Stimulated activated CD8-positive, alpha-beta memory T cell treated with anti-CD3 and anti-CD28 coated beads, Interleukin-7, amount 100 ng/mL, for 24 hours (primary cell): ENCODE measurements around the gene PTEN.

Experiments used
- DNase-seq: peaks from one replicate; pipeline ENCODE4 v3.0.0-alpha.2; 2020; ENCODE audit warnings: low read depth

The PTEN gene

DNA sequence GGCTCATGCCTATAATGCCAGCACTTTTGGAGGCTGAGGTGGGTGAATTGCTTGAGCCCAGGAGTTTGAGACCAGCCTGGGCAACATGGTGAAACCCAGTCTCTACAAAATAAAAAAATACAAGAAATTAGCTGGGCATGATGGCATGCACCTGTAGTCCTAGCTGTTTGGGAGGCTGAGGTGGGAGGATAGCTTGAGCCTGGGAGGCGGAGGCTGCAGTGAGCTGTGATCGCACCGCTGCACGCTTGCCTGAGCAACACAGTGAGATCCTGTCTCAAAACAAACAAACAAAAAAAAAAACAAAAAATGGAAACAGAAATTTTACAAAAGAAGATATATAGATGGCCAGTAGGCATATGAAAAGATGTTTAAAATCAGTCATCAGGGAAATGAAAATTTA is 57.1 kb downstream of the PTEN start:
- no peak for DNase-seq

- no peak for DNase-seq
These were observed 58.7 kb downstream of the PTEN start for GRCh38 chr10:87921931-87922688.

GRCh38 chr10:87923233-87923632 is 59.8 kb downstream of the PTEN start:
- DNase-seq = no peak

- no peak for DNase-seq
These were observed 62.1 kb downstream of the PTEN start for GRCh38 chr10:87925570-87925969.

- DNase-seq = no peak
These were observed 63.7 kb downstream of the PTEN start for GRCh38 chr10:87927091-87927490.

DNA sequence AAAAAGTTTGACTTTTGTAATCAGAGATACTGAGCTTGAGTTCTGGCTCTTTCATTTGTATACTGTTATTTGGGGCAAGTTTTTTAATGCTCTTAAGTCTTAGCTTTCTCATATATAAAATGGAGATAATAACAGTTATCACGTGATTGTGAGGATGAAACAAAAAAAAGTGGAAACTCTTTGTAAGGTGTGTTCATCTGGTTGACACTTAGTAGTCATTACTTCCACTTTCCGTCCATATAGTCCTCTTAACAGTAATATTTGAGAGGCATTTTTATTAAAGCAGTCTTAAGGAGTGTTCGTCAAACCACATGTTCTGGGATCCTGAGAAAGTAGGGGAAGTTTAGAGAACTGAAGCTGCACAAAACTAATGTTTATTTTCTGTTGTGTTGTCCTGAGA is 65.6 kb downstream of the PTEN start:
- no peak for DNase-seq

GRCh38 chr10:87930141-87930540 is 66.7 kb downstream of the PTEN start:
- no peak for DNase-seq

GRCh38 chr10:87930934-87931835 is 67.8 kb downstream of the PTEN start:
- no peak for DNase-seq

- DNase-seq = no peak
These were observed 68.4 kb downstream of the PTEN start for GRCh38 chr10:87931836-87932230.

DNA sequence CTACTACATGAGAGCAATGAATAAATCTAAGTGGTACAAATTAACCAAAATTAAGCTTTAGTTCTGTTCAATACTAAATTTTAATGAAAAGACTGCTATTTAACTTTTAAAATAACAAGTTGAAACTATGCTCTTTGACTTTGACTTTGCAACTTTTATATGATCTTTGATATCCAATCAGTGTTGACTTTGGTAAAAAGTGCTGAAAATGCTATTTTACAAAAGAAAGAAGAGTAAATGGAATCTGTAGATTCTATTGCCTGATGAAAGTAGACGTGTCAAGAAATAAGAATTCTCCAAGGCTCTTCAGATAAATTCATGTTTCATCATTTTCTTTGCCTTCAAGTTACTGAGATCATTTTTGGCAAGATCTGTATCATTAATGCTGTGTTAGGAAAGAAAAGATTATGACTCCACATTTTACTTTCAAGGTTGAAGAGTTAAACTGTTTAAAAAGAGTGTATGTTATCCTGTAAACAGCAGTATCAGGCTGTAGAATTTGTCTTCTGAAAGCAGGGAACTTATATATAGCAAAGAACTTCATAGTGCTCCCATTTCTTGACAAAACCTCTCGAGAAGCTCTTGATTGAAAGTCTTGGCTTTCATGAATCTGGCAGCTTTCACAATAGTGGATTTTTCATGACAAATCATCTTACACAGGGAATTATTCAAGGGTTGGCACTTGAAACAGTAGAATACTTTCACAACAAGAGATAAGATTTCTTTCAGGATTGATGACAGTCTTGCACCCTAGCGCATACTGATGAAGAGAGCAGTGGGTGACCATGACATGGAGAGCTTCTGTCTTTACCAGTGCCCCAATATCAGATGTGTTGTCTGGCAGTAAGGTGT is 72.1 kb downstream of the PTEN start:
- DNase-seq = no peak

- DNase-seq = no peak
These were observed 76.8 kb downstream of the PTEN start for GRCh38 chr10:87940210-87940609.

GRCh38 chr10:87942884-87943527 is 79.6 kb downstream of the PTEN start:
- no peak for DNase-seq

- DNase-seq = no peak
These were observed 82.6 kb downstream of the PTEN start for GRCh38 chr10:87945984-87946383.

DNA sequence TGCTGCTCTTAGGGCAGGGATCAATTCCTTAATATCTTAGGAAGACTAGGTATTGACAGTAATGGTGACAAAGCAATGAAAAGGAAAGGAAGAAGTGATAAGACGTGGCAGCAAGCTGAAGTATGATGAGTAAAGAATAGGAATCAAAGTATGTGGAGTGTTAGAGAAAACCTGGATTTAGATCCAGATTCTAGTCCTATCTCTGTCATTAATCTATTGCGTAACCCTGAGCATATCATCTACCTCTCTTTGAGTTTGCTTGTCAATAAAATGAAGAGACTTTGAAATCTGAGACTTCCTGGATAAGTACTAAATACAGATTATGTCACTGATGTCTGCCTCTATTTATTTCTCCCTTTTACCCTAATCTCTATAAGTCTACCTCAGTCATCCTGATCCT is 89.2 kb downstream of the PTEN start:
- no peak for DNase-seq

DNA sequence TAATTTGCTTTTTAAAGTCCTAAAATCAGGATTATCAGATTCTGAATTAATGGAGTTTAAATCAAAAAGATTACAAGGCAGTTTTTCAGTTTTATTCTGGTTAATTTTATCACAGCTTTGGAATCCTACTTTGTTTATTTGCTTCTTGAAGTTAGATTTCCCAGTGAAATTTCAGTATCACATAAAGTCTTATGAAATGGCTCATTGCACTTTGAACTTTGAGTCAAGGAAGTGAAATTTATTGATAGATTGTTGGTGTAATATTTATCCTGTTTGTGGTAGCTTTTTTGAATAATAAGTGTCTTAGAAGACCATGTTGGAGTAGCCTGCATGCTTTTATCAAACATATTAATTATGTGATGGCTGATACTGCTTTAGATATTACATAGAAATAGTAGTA is 92.6 kb downstream of the PTEN start:
- DNase-seq = no peak

- no peak for DNase-seq
These were observed 94.3 kb downstream of the PTEN start for GRCh38 chr10:87957702-87958101.

DNA sequence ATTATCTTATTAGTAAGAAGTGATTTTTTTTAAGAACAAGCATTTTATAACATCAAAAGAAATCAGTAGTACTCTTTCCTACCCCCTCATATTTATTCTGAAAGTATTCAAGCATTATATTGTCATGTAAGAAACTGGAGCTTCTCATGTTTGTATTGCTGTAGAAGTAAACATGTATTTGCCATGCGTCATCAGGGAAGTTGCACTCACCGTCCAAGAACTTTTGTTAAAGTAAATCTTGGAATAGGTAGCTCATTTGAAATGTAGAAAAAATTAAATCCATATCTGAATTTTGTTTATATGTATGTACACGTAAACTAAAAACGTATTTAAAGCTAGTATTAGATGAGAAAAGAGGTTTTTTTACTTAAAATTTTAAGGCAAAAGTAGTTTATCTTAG is 96.8 kb downstream of the PTEN start:
- DNase-seq = no peak

DNA sequence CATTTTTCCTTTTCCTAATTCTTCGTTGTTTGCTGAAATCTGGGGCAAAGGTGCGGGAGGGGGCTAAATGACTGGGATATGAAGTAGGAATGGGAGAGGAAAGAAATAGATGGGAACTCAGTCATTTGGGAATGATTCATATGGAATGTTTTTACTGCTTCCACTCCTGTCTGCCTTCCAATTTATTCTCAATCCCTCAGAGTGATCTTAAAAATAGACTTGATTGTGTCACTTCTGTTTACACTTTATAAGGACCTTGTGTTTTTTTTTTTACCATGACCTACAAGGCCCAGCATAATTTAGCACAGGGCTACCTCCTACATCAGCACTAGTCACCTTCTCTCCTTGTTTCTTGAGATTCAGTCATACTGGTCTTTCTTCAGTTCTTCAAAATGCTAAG is 97.9 kb downstream of the PTEN start:
- no peak for DNase-seq

GRCh38 chr10:87966459-87966858 is 103.0 kb downstream of the PTEN start:
- DNase-seq = no peak

DNA sequence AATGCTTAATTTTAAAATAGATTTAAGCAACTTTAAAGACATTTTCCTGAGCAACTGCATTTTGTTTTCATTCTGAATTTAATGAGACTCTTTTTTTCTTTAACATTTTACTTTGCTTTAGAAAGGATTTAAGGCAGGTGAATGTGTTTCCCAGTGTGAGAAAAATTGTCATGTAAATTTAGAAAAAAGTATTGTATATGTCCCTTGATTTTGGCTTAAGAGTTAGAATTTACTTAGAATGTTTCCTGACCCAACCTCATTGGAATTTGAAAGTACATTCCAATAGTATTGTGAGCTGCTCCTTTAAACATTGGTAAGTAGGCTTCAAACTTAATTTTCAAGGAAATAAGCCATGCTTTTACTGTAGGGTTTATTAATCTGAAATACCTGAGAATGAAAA is 110.2 kb downstream of the PTEN start:
- no peak for DNase-seq

DNA sequence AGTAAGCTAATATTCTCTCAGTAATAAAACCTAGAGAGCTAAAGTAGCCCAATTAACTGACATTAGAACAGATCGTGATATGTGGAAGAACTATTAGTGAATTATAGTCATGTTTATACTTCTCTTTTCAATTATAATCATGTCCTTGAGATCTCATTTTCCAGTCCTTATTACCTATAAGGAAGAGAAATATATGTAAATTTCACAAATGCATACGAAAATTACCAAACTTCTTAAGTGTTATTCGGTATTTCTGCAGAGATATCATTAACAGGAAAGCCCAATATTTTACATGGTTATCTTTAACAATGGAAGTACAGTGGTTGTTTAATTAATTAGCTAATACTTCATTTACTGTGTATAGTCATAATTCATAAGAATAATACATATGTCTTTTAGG is 110.7 kb downstream of the PTEN start:
- no peak for DNase-seq

GRCh38 chr10:87974769-87975168 is 111.3 kb downstream of the PTEN start:
- DNase-seq = no peak
